Activated T-helper 17 cell treated with anti-CD3 and anti-CD28 coated beads, Interleukin-2, amount 50 U/mL, for 72 hours (primary cell): Measurements from ENCODE around the gene MRAP2. TPM values are rescaled to one million over a fixed set of nuclear protein-coding genes. Genes with fewer than 3 reads are reported as not detected.

ENCODE experiments used
- total RNA-seq, 2 donors: library from RNA; stranded (reverse); gene quantifications; one replicate each; pipeline ENCODE4 v1.2.3, GENCODE V29; 2022

MRAP2 gene
- total RNA-seq, 2 donors from 2014 or later, result 0.11 TPM; not detected in 1

Other genes with a start within 250 kb of the MRAP2 start
- gene RIPPLY2, start 180.4 kb upstream of the MRAP2 start, total RNA-seq, result not detected
- 10 to 100 TPM; 35.6 to 48.6 TPM for gene CYB5R4, start 174.1 kb upstream of the MRAP2 start, total RNA-seq
- gene CEP162, start 193.9 kb downstream of the MRAP2 start, total RNA-seq, result 1 to 10 TPM; 7.6 to 7.8 TPM